LHCN-M2 (cell line): ENCODE results near the gene CEACAM21. TPM values are rescaled to one million over a fixed set of nuclear protein-coding genes. Genes with fewer than 3 reads are reported as not detected.

Experiments
- DNase-seq: peaks from one replicate; pipeline ENCODE4 v3.0.0-alpha.2; 2012; ENCODE audit warnings: low read depth
- polyA plus RNA-seq: library from polyadenylated mRNA; unstranded; fragments of >200 nt; gene quantifications from one replicate; pipeline ENCODE4 v1.2.1, GENCODE V29; 2012; ENCODE audit warnings: missing spikeins
- total RNA-seq: library from RNA; depleted of rRNA; stranded (reverse); fragments of >200 nt; gene quantifications from 2 replicates; pipeline ENCODE4 v1.2.3, GENCODE V29; 2014; rRNA removed

CEACAM21 gene
- total RNA-seq = not detected in 2 replicates
- polyA plus RNA-seq = not detected

DNA sequence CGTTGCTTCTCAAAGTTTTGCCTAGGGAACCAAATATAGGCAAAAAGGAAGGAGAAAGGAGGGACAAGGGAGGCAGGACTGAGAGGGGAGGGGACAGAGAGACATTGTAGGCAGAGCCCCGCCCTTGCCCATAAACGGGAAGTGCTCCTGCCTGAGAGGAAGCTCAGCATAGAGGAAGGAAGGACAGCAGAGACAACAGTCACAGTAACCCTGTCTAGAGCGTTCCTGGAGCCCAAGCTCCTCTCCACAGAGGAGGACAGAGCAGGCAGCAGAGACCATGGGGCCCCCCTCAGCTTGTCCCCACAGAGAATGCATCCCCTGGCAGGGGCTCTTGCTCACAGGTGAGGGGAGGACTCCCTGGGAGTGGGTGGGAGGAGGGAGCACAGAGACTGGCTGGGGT lies at the start of gene CEACAM21:
Gene CEACAM21, plus strand, starts transcription at position 169 of the 400 bp plus-strand sequence. Its CDS starts 109 bp downstream, at position 278.
- no peak for DNase-seq

DNA sequence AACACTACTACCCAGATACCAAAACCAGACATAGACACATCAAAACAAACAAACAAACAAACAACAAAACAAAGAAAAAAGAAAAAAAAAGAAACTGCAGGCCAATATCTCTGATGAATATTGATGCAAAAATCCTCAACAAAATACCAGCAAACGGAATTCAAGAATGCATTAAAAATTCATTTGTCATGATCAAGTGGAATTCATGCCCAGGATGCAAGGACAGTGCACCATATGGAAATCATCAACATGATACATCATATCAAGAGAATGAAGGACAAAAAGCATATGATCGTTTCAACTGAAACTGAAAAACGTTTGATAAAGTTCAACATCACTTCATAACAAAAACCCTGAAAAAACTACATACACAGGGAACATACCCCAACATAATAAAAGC lies 48.9 kb upstream of the CEACAM21 start:
- DNase-seq = no peak

DNA sequence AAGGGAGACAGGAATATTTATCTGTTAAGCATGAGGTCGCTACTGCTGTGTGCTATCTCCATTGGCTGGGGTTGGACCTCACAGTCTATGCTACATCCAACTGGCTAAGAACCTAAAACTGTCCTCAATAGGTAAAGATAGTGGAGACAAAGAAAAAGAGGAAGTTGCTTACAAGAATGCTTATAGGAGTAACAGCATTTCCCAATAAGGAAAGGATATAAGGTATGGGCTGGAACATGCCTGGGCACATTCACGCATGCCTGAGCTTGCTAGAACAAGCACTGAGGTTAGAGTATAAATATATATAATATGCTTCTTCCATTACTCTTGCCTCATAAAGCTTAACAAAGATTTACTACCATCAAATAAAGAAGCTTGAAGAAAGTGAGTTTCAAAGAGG lies 47.9 kb upstream of the CEACAM21 start:
- DNase-seq = no peak

DNA sequence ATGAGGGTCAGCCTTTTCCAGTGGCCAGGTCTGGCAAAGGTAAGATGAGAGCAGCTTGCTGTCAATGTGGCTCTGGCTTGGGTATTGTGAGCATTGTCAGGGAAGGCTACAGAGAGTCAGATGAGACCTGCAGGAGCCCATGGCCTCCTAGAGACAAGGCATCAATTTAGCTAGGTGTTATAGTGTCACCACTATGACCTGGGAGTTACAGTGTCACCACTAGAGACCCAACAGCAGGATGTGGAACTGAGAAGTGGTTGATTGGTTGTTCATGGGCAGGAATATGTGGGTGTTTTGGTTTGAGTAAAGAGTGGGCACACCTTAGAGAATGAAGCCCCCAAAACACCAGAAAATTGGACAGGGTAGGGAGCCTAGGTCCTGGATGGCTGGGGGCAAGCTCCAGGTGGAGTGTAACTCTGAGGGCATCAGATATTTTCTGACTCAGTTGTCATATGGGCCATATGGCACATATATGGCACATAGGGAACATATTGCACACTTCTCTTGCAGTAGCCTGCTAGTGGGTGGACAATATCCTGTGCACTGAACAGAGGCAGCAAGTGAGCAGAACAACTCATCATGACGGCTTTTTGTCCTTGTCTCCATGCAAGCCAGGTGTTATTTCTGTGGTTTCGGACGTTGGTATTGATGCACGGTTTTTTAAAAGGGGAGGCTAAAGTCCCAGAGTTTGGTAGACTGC lies 46.3 kb upstream of the CEACAM21 start:
- no peak for DNase-seq

DNA sequence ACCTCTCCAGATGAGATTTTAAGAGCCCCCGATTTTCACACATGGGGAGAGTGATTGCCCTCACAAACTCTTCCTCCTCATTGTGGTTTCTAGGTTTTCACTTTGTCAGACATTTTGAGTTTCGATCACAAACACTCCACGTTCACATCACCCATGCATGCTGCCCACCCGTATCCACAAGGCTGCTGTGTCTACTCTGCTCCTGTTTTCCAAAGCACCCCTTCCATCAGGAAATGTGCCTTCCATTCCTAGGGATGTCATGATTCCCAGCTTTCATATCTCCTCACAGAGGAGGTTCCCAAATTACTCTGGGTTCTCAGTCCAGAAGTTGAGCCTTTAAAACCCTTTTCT lies 45.8 kb upstream of the CEACAM21 start:
- DNase-seq = no peak

DNA sequence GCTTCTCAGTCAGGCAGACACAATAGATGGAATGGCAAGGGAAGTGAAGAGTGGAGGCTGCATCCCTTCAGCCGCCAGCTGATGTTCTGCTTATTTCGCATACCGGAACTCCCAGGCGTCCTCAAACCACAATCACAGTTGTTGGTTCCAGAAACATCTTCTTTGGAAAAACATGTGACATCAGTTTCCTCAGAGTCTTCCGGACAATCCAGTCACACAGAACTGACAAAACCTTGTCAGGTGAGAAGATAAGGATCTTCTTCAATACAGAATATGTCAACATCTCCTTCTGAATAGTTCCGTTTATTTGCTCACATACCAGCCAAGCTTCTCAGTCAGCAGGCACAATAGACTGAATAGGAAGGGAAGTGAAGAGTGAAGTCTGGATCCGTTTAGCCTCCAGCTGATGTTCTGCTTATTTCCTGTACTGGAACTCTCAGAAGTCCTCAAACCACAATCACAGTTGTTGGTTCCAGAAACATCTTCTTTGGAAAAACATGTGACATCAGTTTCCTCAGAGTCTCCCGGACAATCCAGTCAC lies 45.1 kb upstream of the CEACAM21 start:
- peak; percentile 19 for DNase-seq

DNA sequence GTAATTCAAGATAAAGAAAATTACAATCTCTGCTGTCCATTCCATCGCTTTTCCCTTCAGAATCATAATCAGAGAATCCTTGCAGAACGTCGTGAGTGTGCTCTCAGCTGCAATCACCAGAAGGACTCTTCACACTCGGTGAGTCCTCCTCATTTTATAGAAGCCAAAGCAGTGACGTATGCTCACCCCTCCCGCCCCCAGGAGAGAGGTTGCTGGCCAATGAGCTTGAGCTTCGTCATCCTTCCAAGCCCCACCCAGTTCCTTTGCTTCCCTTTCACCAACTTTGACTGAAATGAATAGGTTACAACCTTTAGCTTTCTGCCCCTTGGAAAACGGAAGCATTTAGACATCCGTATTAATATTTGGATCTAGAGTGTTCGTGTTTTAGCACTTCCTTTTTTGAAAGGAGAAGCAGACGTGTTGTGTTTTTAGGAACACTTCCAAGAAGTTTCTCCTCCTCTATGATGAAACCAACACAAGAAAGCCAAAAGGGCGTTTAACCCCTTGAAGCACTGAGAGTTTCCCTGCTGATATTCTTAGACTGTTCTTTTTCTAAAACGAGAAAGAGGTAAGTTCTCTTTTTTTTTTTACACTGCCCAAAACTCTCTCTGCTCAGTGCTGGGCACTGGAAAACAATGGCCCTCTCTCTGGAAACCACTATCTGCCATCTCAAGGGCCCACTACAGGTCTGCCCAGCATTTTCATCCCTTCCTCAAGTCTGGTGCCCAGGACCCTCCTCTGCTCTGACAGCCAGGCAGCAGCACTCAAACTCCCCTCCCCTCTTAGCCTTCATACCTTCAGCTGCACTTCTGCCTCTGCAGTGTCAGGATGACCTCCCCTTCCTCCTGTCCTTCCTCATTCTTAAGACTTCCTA lies 44.3 kb upstream of the CEACAM21 start:
- peak; percentile 49 for DNase-seq

DNA sequence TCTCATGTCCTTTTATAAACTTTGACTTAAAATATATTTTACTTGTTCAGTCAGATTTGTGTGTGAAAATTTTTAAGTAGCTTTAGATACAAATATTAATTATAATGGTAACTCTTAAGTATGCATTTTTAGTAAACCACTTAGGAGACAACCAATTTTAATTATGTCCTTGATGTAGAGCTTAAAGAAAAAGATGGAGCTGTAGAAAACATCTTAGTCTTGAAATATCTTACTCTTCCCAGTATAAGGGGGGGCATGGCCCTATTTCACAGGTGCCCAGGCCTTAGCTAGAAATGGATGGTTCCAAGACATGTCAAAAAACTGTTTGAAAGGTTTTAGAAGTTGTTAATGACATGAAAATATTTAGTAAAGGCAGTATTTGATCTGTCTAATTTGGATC lies 43.4 kb upstream of the CEACAM21 start:
- no peak for DNase-seq

DNA sequence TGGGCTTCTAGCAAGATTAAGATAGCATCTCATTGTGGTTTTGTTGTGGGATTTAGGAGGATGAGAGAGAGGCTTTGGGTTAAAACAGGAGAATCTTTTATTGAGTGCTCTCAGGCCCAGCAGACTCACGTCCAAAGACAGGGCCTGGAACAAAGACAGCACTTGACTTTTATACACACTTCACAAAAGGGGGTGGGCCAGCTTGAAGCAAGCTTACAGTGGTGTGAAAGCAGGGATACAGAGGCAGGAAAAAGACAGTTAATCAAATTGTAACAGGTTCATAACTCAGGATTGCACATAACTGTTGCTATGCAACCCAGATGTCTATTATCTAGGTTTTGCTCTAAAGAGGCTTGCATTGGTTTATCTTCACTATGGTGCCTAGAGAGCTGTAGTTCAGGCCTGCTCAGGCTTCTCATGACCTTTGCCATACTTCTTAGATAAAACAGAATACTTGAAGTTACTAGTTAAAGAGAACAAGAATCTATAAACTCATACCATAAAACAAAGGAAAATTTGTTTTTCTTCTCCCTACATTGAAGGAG lies 42.2 kb upstream of the CEACAM21 start:
- DNase-seq = no peak

DNA sequence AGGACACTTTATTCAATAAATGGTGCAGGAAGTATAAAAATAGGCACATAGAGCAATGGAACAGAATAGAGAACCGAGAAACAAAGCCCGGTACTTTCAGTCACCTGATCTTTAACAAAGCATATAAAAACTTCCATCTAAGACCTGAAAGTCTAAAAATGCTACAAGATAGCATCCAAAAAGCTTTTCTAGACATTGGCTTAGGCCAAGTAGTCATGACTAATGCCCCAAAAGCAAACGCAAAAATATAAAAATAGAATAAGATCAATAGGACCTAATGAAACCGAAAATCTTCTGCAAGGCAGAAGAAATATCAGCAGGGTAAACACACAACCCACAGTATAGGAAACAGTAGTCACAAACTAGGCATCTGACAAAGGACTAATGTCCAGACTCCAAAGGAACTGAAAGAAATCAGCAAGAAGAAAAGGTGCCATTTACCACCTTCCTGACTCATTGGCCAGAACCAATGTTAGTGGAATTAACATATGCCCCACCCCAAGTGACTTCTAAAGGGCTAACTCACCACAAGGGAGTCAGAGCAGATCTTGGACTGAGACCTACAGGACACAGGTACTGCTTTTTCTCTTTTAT lies 40.8 kb upstream of the CEACAM21 start:
- DNase-seq = no peak

DNA sequence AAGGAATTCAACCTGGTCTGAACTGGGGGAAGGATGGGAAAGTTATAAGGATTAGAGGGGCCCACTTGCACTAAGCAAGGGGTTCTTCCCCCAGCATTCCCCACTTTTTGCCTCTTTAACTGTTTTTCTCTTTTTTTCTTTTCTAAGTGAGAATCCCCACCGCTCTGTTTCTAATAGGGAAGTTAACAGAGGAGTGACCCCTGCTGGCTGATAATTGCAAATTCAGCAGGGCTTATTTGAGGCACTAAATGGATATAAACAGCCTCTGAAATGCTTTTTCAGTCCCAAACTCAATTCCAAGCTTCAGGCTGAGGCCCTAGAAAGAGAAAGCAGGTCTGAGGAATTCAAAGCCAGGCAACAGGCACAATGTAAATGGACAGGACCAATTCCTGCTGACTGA lies 38.2 kb upstream of the CEACAM21 start:
- DNase-seq = peak; percentile 8

DNA sequence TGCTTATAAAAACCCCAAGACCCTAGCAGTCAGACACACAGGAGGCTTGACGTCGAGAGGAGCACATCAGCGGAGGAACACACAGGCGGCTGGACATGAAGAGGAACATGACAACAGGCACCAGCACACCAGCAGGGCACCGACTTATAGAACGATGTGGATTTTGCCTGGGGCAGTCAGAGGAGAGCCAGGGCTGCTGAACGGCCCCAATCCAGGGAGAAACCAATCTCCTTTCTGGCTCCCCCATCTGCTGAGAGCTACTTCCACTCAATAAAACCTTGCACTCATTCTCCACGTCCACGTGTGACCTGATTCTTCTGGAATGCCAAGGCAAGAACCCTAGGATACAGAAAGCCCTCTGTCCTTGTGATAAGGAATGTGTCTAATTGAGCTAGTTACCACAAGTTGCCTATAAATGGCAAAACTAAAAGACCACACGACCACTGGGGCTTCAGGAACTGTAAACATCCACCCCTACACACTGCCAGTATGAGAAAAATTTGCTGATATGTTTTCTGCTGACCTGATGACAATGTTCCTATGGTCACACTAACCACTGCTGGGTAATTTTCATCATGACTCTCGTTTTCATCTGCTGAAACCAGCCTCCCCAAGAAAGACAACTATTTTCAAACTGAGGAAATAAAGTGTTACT lies 35.8 kb upstream of the CEACAM21 start:
- DNase-seq = no peak

DNA sequence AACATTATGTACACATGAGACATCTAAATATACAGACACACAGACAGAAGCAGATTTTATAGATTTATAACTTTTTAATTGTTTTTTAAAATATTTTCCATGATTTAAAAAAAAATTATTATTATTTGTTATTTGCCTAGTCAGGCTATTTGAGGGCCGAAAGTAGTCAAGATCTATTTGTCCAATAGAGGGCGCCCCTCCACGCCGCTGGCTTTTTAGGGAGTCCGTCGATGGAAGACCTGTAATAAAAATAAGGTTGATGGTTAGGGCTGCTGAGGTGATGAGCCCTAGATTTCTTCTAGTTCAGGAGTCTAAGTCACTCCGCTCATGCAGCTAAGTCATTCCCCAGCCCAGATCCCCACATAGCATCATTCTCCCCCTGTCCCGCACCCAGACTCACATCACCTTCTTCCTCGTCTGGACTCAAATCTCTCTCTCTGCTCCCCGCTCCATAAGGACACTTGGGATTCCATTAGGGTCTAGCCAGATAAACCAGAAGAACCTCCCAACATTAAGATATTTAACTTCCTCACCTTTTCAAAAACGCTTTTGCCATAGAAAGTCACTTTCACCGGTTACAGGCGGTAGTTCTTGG lies 33.9 kb upstream of the CEACAM21 start:
- DNase-seq = peak; percentile 18

DNA sequence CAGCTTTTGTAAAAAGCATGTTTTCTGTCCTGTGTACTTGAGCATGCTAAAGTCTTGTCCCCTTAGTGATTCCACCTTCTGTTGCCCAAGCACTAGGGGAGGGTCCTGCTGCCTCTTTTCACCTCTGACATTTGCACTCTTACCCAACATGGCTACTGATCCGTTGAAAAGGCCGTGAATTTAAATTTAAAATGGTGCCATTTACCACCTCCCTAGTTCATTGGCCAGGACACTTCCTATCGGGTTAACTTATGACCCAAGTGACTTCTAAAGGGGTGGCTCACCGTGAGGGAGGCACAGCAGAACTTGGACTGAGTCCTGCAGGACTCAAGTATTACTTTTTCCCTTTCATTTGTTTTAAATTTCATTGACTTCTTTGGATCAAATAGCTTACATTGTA lies 33.3 kb upstream of the CEACAM21 start:
- DNase-seq = no peak

DNA sequence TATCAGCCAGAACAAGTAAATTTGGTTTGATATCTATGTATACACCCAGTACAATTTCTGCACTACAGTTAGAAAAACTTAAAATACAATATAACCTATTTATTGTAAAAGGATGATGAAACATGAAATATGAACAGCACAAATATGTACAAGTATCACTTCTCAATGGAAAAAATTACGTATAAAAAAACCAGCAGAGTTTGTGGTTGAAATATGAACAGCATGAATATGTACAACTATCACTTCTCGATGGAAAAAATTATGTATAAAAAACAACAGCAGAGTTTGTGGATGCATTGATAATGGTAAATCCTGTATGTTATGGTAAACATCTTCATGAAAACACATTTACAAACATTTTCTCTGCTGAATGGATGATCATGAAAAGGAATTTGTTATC lies 32.4 kb upstream of the CEACAM21 start:
- DNase-seq = no peak

DNA sequence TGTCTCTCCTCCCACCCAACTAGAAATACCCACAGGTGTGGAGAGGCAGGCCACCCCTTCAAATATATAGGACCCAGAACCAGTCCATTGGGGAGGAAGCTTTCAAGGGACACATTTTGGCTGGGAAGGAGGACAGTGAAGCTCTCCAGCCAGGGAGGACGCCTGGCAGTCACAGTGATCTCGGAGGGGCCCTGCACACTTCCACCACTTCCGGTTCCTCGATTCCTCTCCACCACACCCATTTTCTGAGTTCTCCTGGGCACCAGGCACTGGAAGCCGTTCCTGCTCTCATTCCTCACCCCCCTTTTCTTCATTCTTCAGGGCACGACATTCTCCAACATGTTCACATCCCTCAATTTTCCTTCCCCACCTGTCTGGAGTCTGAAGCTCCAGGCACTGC lies 30.4 kb upstream of the CEACAM21 start:
- no peak for DNase-seq

DNA sequence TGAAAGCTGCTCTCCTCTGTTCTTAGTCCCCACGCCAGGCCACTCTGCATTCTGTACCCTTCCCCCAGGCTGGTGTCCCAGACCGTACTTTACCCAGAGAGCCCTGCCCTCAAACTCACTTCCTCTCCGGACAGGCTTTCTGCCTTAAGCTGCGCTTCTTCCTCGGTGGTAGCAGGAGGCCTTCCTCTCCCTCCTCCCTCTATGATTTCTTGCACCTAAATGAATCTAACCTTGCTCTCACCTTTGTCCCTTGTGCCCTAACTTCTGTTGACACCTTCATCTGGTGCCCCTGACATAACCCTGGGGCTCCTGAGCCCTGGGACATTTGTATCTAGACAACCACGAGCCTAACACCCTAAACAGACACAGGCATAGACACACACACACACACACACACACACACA lies 29.6 kb upstream of the CEACAM21 start:
- DNase-seq = no peak

DNA sequence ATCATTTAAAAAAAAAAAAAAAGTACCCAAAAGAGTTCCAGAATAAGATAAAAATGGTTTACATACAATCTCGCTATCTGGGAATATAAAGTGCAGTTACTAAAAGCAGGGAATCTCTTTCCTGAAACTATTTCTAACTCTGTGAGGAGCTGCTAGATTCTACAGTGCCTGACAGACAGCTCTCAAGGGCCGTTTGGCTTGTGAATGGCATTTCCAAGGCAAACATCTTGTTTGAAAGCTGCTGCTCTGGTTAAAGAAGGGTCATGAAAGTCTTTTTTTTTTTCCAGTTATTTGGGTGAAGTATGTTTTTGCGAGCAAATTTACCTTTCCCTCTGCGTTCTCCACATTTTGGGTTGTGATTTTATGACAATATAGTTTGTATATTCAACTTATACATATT lies 29.0 kb upstream of the CEACAM21 start:
- no peak for DNase-seq

DNA sequence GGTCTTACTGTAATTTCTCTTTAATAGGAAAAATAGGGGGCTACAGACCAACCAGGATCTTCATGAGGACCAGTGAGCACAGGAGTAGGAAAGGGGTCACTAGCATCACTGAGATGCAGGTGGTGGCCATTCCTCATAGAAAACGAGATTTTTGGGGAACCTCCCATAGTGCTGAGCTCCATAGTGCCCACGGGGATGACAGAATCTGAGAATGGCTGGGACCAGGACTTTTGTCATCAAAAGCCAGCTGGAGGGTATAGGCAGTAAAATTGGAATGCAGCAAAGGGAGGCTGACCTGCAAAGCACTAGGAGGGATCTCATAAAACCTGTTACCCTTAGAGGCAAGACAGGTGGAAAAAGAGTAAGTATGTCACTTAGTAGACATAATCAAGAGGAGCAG lies 28.4 kb upstream of the CEACAM21 start:
- no peak for DNase-seq

DNA sequence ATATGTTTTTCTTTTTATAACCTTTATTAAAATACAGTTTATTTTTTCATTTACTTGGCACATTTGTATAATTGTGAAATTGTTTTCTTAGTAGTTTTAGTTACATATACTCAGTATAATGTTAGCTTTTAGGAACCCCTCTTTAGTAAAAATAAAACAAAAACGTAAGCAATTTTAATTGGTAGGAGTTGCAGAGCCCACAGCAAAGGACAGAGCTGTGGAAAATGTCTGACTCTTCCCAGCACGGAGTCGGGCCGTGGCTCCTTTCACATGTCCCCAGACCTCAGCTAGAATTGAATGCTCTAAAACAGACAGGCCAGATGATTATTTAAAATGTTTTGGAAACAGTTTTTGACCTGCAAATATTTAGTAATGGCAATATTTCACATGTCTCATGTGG lies 27.9 kb upstream of the CEACAM21 start:
- DNase-seq = no peak
